Endothelial cell of umbilical vein (primary cell): ENCODE results near the gene BRME1. TPM values are rescaled to one million over a fixed set of nuclear protein-coding genes. Genes with fewer than 3 reads are reported as not detected.

Experiments used
- BruUV-seq: library from RNA; stranded (reverse); fragments of 400-500 nt; replicated peaks from 2 replicates; lab custom pipeline; 2021; lab: Mats Ljungman, UMichigan
- CTCF ChIA-PET: fragments of 300-600, 350-600 bp; sonication (Branson Sonifier 250); formaldehyde crosslinking; loops from one replicate; lab custom pipeline; 2021; ENCODE audit warnings: antibody characterized with exemption, inconsistent platforms; lab: Charles Lee
- POLR2A ChIA-PET: fragments of 300-600, 350-600 bp; sonication (Branson Sonifier 250); formaldehyde crosslinking; loops from one replicate; lab custom pipeline; 2021; ENCODE audit warnings: antibody characterized with exemption, inconsistent platforms; lab: Charles Lee
- DNase-seq: peaks from one replicate; pipeline ENCODE4 v3.0.0-alpha.2; 2011; ENCODE audit warnings: low read depth, low spot score
- FAIRE-seq: peaks from 2 replicates; lab custom pipeline; 2011; peaks lifted over from hg19 to GRCh38; lab: Jason Lieb, UNC
- H2AFZ ChIP-seq: 2 replicates; pipeline ENCODE4 v1.6.0; 2012; ENCODE audit warnings: low read depth, low read length, control low read depth, inconsistent platforms
- H3K27ac ChIP-seq: 2 replicates; pipeline ENCODE4 v1.5.1; 2011; ENCODE audit warnings: low read depth, mild to moderate bottlenecking, control low read depth, low read length, moderate library complexity; ENCODE audit not compliant: insufficient read depth
- H3K27me3 ChIP-seq, 2 experiments: 2 replicates each; pipeline versions ENCODE4 v1.6.0 to v1.6.1; 2011; ENCODE audit warnings: low read length in 2 of 2, mixed read lengths in 1 of 2; ENCODE audit not compliant: control insufficient read depth in 2 of 2, insufficient read depth in 2 of 2
- H3K36me3 ChIP-seq, 2 experiments: 2 replicates in 1 of 2; 3 replicates in 1 of 2; pipeline ENCODE4 v1.5.1; 2011; ENCODE audit warnings: low read length in 2 of 2, mild to moderate bottlenecking in 1 of 2, moderate library complexity in 1 of 2; ENCODE audit not compliant: control insufficient read depth in 2 of 2, insufficient read depth in 2 of 2; ENCODE audit errors: extremely low read depth in 1 of 2
- H3K4me1 ChIP-seq: 3 replicates; pipeline ENCODE4 v1.5.1; 2011; ENCODE audit warnings: mild to moderate bottlenecking, low read length; ENCODE audit not compliant: control insufficient read depth, insufficient read depth; ENCODE audit errors: extremely low read depth
- H3K4me2 ChIP-seq: 2 replicates; pipeline ENCODE4 v1.6.1; 2011; ENCODE audit warnings: low read length, control low read depth, mixed read lengths; ENCODE audit not compliant: insufficient read depth
- H3K4me3 ChIP-seq, 3 experiments: fragments of 200-600 bp in 1 of 3; sonication (generic), shearing (Covaris generic) in 1 of 3; replicated peaks in 1 of 3; 2 replicates each; pipeline ENCODE4 v1.5.1; 2011 to 2016; ENCODE audit warnings: control low read depth in 3 of 3, low read length in 3 of 3, mild to moderate bottlenecking in 2 of 3, inconsistent platforms in 1 of 3, low read depth in 1 of 3, moderate library complexity in 1 of 3; ENCODE audit not compliant: insufficient read depth in 1 of 3
- H3K79me2 ChIP-seq: 2 replicates; pipeline ENCODE4 v1.6.0; 2012; ENCODE audit warnings: low read length, inconsistent platforms; ENCODE audit not compliant: control insufficient read depth, insufficient read depth
- H3K9ac ChIP-seq: replicated peaks from 2 replicates; pipeline ENCODE3; 2011; ENCODE audit warnings: low read length, control low read depth; ENCODE audit not compliant: insufficient read depth; ENCODE audit errors: extremely low read depth
- H3K9me1 ChIP-seq: replicated peaks from 3 replicates; pipeline ENCODE4 v1.6.0; 2011; ENCODE audit warnings: mild to moderate bottlenecking, low read length; ENCODE audit not compliant: control insufficient read depth, insufficient read depth; ENCODE audit errors: extremely low read depth
- H3K9me3 ChIP-seq: replicated peaks from 2 replicates; pipeline ENCODE4 v1.5.1; 2012; ENCODE audit warnings: low read length, inconsistent platforms; ENCODE audit not compliant: control insufficient read depth, insufficient read depth
- H4K20me1 ChIP-seq: replicated peaks from 2 replicates; pipeline ENCODE3; 2011; ENCODE audit warnings: mild to moderate bottlenecking, low read length; ENCODE audit not compliant: control insufficient read depth, insufficient read depth; ENCODE audit errors: extremely low read depth
- CTCF ChIP-seq, 2 donors: IDR thresholded peaks; 1 replicate in 1 of 2; 2 replicates in 1 of 2; pipeline ENCODE4 v1.5.1; 2011; ENCODE audit warnings: low read length in 2 of 2, mild to moderate bottlenecking in 2 of 2, moderate library complexity in 2 of 2, control low read depth in 1 of 2, inconsistent platforms in 1 of 2, low read depth in 1 of 2; ENCODE audit not compliant: insufficient read depth in 1 of 2; ENCODE audit errors: extremely low read depth in 1 of 2
- EZH2 ChIP-seq: IDR thresholded peaks from 2 replicates; pipeline ENCODE4 v1.6.1; 2012; ENCODE audit warnings: borderline replicate concordance, low read depth, mild to moderate bottlenecking, moderate library complexity, low read length, inconsistent platforms; ENCODE audit not compliant: severe bottlenecking
- FOS ChIP-seq: IDR thresholded peaks from 2 replicates; pipeline ENCODE4 v1.6.1; 2011; ENCODE audit warnings: mild to moderate bottlenecking, low read length, moderate library complexity, borderline replicate concordance; ENCODE audit not compliant: insufficient read depth
- GATA2 ChIP-seq: IDR thresholded peaks from 2 replicates; pipeline ENCODE4 v1.7.0; 2011; ENCODE audit warnings: low read depth, mild to moderate bottlenecking, moderate library complexity, mixed read lengths, low read length; ENCODE audit not compliant: insufficient read length, insufficient read depth
- JUN ChIP-seq: IDR thresholded peaks from 2 replicates; pipeline ENCODE4 v1.6.1; 2011; ENCODE audit warnings: borderline replicate concordance, low read depth; ENCODE audit not compliant: insufficient read length, insufficient read depth
- MAX ChIP-seq: IDR thresholded peaks from 2 replicates; pipeline ENCODE4 v1.6.1; 2011; ENCODE audit not compliant: insufficient read depth, insufficient read length
- MYC ChIP-seq: IDR thresholded peaks from one replicate; pipeline ENCODE4 v1.6.1; 2011; ENCODE audit warnings: mild to moderate bottlenecking, low read depth, low read length
- POLR2A ChIP-seq: IDR thresholded peaks from 2 replicates; pipeline ENCODE4 v1.6.1; 2012; ENCODE audit warnings: low read depth, mild to moderate bottlenecking, control low read depth, low read length
- POLR2AphosphoS5 ChIP-seq: IDR thresholded peaks from 2 replicates; pipeline ENCODE4 v1.6.1; 2012; ENCODE audit warnings: low read depth, mild to moderate bottlenecking, control low read depth, low read length, moderate library complexity; ENCODE audit not compliant: insufficient read depth
- dilution Hi-C: fragments of 300-500 bp; cut with MboI; formaldehyde crosslinking; loops from one replicate; pipeline ENCODE4 v1.15.0; 2019; ENCODE audit warnings: low sequenced_read_pairs; ENCODE audit not compliant: extremely low pct_ligation_motif_present
- intact Hi-C: fragments of 100-400 bp; cut with micrococcal nuclease; formaldehyde crosslinking; loops from one replicate; pipeline ENCODE4 v1.10.0; 2022
- polyA plus RNA-seq, 4 experiments: library from polyadenylated mRNA; depleted of rRNA in 3 of 4; stranded (reverse) in 3 of 4; unstranded in 1 of 4; fragments of >200 nt; gene quantifications; 2 replicates each; pipeline versions ENCODE4 v1.2.1 to v1.2.3, GENCODE V29; 2011 to 2012; ENCODE audit warnings: missing spikeins in 1 of 4
- total RNA-seq: library from RNA; stranded (reverse); gene quantifications from 2 replicates; pipeline ENCODE4 v1.2.3, GENCODE V29; 2021

The BRME1 gene
- total and polyA plus RNA-seq, 2 donors (not counting 3 experiments of a cell fraction or from before 2014, with no cell fraction given): 0.69 to 2.5 TPM

GRCh38 chr19:13872695-13873389 is 33.1 kb downstream of the BRME1 start:
- H4K20me1 ChIP-seq: no peaks in the 10 kb centered on the region
- FAIRE-seq (no peak), DNase-seq (peak; percentile 39)
- peak overlapping the region; percentile 20 for H3K4me2 ChIP-seq
- H2AFZ ChIP-seq: peak overlapping the region; percentile 86
- H3K79me2 ChIP-seq: no peaks in the 10 kb centered on the region
- CTCF ChIA-PET: interaction anchor here (0.6 to 2.0 kb wide), 8 partner anchors 11 to 519 kb away, joined by 3 to 7 read pairs (median 4); partner anchors contain the start of gene MISP3
- no TSS peak for BruUV-seq
- H3K27me3 ChIP-seq: no peaks in the 10 kb centered on the region
- dilution Hi-C loops (no loop called here), intact Hi-C loops (no loop called here)
- H3K27ac ChIP-seq: no peak overlapping the region
- H3K4me1 ChIP-seq: no peaks in the 10 kb centered on the region
- no peak overlapping the region for H3K9ac ChIP-seq
- POLR2A ChIA-PET: interaction anchor here (0.6 to 1.2 kb wide), 2 partner anchors 11 to 14 kb away, joined by 3 to 5 read pairs; no protein-coding TSS in a partner anchor
- H3K36me3 ChIP-seq: no peaks in the 10 kb centered on the region
- H3K4me3 ChIP-seq: peak overlapping the region; percentile 13 to 37 (median 31)
- no peaks in the 10 kb centered on the region for H3K9me3 ChIP-seq
- H3K9me1 ChIP-seq: no peaks in the 10 kb centered on the region
- TF ChIP-seq MYC (no peak), FOS (no peak), CTCF (IDR thresholded peaks at IDR 0.05; ENCODE audit: extremely low read depth in 1 of 2, insufficient read depth in 1 of 2, low read depth in 1 of 2, low read length in 2 of 2) (peak; percentile 7 to 38)

GRCh38 chr19:13872339-13872694 is 33.6 kb downstream of the BRME1 start:
- Histone ChIP-seq H3K27me3 (no peaks in the 10 kb centered on the region), H3K79me2 (no peaks in the 10 kb centered on the region), H3K9me3 (no peaks in the 10 kb centered on the region), H3K4me2 (no peak overlapping the region), H4K20me1 (no peaks in the 10 kb centered on the region), H3K36me3 (no peaks in the 10 kb centered on the region), H3K4me3 (peak overlapping the region in 1 of 3 experiments; percentile 13), H3K9ac (no peak overlapping the region), H3K4me1 (no peaks in the 10 kb centered on the region), H2AFZ (peak overlapping the region; percentile 86), H3K27ac (no peak overlapping the region), H3K9me1 (no peaks in the 10 kb centered on the region)
- TF ChIP-seq JUN (no peak), EZH2 (no peak), FOS (no peak), POLR2AphosphoS5 (no peak), GATA2 (no peak), MAX (no peak), POLR2A (no peak), CTCF (IDR thresholded peaks at IDR 0.05; ENCODE audit: extremely low read depth in 1 of 2, insufficient read depth in 1 of 2, low read depth in 1 of 2, low read length in 2 of 2) (no peak), MYC (no peak)
- DNase-seq (no peak), FAIRE-seq (no peak)
- dilution Hi-C loops (no loop called here), intact Hi-C loops (no loop called here)
- ChIA-PET POLR2A (interaction anchor here (0.6 to 1.2 kb wide), 2 partner anchors 10 to 14 kb away, joined by 3 to 5 read pairs; no protein-coding TSS in a partner anchor), CTCF (interaction anchor here (0.7 to 2.0 kb wide), 9 partner anchors 10 to 397 kb away, joined by 3 to 7 read pairs (median 4); partner anchors contain the start of gene MISP3)
- no TSS peak for BruUV-seq
